Measurements from ENCODE around the gene HS6ST3.

Gene HS6ST3

GRCh38 chr13:96314974-96315373 lies 225.1 kb downstream of the HS6ST3 start:
- no peak for DNase-seq

DNA sequence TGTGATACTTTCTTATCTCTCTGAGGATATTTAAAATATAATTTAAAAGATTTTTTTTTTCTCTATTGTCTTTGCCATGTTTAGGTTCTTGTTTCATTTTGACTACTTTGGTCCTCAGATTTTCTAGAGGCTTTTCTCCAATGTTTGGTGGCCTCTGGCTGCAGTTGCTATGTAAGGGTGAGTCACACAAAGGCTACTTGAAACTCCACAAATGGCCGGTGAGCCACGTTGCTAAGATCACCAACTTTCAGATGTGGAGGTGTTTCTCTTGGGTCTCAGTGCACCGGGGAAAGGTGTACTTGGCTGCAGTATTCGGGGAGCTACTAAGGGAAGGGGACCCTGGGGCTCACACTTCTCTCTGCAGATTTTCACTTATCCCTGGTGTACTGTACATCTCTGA lies 248.1 kb downstream of the HS6ST3 start:
- DNase-seq = no peak

- no peak for DNase-seq
Measured at GRCh38 chr13:96342286-96342685, 252.4 kb downstream of the HS6ST3 start.

DNA sequence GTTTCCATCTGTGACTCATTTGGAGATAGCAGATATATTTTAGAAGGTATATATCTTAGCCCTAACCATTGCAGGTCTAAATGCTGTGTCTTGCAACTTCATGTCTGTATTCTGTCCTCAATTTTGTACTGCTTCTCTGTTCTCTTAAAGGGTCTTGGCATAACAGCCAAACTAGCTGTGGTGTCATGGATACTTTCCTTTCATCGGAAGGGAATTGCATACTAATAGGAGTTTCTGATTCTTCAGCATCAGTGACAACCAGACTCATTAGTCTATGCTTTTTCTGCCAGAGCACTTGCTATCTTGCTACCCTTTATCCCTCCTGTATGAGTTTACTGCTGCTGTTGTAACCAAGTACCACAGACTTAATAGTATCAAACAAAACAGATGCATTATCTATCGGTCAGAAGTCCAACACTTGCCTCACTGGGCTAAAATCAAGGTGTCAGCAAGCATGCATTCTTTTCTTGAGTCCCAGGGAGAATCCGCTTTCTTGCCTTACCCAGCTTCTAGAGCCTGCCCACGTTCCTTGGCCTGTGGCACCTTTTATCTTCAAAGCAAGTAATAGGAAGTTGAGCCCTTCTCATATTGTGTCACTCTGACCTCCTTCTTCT lies 253.1 kb downstream of the HS6ST3 start:
- no peak for DNase-seq

DNA sequence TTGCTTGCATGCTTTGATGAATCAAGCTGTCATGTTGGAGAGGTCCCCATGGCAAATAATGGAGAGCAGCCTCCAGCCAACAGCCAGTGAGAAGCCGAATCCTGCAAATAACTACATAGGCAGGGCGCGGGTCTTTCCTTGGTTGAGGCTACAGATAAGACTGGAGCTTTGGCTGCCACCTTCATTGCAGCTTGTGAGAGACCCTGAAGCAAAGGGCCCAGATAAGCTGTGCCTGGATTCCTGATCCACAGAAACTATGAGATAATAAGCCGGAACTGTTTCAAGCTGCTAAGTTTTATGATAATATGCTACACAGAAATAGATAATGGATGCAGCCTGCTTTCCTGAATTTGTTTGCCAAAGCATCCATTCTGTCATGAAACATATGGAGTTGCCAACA lies 257.0 kb downstream of the HS6ST3 start:
- DNase-seq = no peak

- DNase-seq = no peak
Measured at GRCh38 chr13:96373597-96373996, 283.7 kb downstream of the HS6ST3 start.

- no peak for DNase-seq
Measured at GRCh38 chr13:96377835-96378234, 287.9 kb downstream of the HS6ST3 start.

DNA sequence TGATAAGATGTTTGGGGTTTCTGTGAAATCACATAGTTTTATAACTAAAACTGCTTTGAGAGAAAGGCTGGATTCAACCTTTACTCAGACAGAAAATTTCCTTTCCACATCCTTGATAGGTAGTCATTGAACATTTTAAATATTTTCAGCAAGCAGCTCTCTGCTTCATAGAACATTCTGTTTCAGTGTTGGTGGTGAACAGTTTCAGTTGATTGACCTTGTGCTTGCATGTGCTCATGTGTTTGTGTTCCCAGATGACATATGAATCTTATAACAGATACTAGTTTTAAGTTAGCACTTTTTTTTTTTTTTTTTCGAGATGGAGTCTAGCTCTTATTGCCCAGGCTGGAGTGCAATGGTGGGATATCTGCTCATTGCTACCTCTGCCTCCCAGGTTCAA lies 290.1 kb downstream of the HS6ST3 start:
- DNase-seq = no peak

- no peak for DNase-seq
Measured at GRCh38 chr13:96381681-96382080, 291.8 kb downstream of the HS6ST3 start.

- no peak for DNase-seq
Measured at GRCh38 chr13:96388598-96388997, 298.7 kb downstream of the HS6ST3 start.

- no peak for DNase-seq
Measured at GRCh38 chr13:96391606-96392005, 301.7 kb downstream of the HS6ST3 start.

GRCh38 chr13:96397807-96398206 lies 307.9 kb downstream of the HS6ST3 start:
- DNase-seq = no peak

DNA sequence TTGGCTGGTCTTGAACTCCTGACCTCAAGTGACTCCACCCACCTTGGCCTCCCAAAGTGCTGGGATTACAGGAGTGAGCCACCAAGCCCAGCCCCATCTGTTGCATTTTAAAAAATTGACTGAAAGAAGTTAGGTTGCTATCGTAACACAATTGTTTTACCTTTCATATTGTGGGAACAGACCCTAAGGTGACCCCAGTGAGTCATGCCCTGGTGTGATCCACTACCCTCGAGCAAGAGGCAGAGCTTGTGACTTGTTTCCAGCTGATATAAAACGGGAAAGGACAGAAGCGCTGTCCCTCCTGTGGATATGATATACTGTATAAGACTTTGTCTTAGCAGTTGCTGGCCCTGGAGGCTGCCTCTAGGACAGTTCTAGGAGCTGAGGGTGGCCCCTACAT lies 308.6 kb downstream of the HS6ST3 start:
- no peak for DNase-seq

- DNase-seq = no peak
Measured at GRCh38 chr13:96403241-96403640, 313.3 kb downstream of the HS6ST3 start.

GRCh38 chr13:96403651-96404050 lies 313.7 kb downstream of the HS6ST3 start:
- DNase-seq = no peak

- DNase-seq = no peak
Measured at GRCh38 chr13:96415831-96416385, 326.0 kb downstream of the HS6ST3 start.

- DNase-seq = no peak
Measured at GRCh38 chr13:96417939-96418685, 328.2 kb downstream of the HS6ST3 start.

DNA sequence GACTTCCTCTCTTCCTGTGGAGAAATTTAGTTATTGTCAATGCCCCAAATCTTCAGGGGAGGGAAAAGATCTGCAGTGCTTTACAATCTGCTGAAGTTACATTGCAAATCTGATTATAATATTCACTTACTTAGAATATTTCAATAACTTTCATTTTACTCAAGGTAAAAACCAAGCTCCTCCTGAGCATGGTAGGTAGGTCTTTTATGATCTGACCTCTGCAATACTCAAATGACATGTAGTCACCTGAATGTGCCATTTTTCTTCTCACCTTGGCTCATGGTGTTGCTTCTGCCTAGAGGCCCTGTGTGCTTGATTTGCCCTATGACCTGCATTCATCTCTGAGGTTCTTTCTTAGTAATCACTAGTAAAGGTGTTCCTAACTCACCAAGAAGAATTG lies 331.4 kb downstream of the HS6ST3 start:
- no peak for DNase-seq

DNA sequence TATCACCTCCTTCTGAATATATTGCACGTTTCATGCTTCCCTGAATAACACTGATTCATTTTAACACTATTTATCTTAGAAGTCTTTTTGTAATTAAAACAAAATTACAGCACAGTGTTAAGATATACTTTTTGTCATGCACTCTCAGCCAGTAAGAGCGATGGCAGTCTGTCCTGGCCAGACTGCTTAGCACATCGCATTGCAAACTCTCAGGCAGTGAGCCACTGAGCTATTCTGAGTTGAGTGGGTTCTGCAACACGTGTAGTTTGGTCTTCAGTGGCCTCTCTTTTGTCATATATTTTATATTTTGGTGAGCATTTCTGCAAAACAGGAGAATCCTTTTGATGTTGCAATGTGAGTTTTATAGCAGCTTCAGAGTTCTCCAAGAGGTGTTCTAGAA lies 332.1 kb downstream of the HS6ST3 start:
- DNase-seq = no peak

- no peak for DNase-seq
Measured at GRCh38 chr13:96426167-96426566, 336.3 kb downstream of the HS6ST3 start.

- DNase-seq = no peak
Measured at GRCh38 chr13:96428911-96429310, 339.0 kb downstream of the HS6ST3 start.

DNA sequence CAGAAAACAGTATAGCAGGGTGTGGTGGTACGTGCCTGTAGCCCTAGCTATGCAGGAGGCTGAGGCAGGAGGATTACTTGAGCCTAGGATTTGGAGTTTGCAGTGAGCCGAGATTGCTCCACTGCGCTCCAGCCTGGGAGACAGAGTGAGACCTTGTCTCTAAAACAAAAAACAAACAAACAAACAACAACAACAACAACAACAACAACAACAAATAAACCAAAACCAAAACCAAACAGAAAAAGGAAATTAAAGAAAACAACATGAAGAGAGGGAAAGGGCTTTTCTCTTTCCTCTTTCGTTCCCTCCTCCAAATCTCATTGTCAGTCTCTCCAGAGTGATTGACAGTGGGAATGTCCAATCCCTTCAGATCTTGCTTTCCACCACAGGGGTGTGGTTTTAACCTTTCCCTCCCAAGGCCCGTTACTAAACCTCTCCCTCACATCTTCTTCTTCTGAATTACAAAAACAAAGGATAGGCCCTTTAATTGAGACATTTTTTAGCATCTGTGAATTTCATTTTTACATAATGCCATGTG lies 341.2 kb downstream of the HS6ST3 start:
- no peak for DNase-seq

GRCh38 chr13:96444676-96445075 lies 354.8 kb downstream of the HS6ST3 start:
- no peak for DNase-seq

- no peak for DNase-seq
Measured at GRCh38 chr13:96449920-96450319, 360.0 kb downstream of the HS6ST3 start.
